ENCODE measurements around the gene VWF.

GRCh38 chr12:5956987-5957386, 167.5 kb downstream of the VWF start:
- TF ChIP-seq POLR2AphosphoS5 (IDR thresholded peaks at IDR 0.05; ENCODE audit: borderline replicate concordance, low read depth, low read length) (no peak), EZH2 (IDR thresholded peaks at IDR 0.05) (no peak), FOXP2 (optimal IDR thresholded peaks at IDR 0.05; ENCODE audit: control extremely low read depth, extremely low read length, insufficient read depth) (no peak)
